ENCODE data around the gene HBS1L.

HBS1L gene

GRCh38 chr6:134925800-134926199, 128.8 kb downstream of the HBS1L start:
- TF ChIP-seq EZH2 (IDR thresholded peaks at IDR 0.05; ENCODE audit: borderline replicate concordance, low read depth, low read length, severe bottlenecking) = no peak
- no peak for TF ChIP-seq CTCF (IDR thresholded peaks at IDR 0.05; ENCODE audit: borderline replicate concordance, extremely low read depth, low read length, poor library complexity, severe bottlenecking)
- H3K36me3 ChIP-seq (ENCODE audit: insufficient read depth, low read length) = no peaks in the 10 kb centered on the region
- H3K9me3 ChIP-seq (ENCODE audit: insufficient read depth, low read length, severe bottlenecking) = no peaks in the 10 kb centered on the region
- no peak overlapping the region for H3K4me2 ChIP-seq (ENCODE audit: insufficient read depth, low read length)
- H2AFZ ChIP-seq (ENCODE audit: low read depth, low read length) = no peak overlapping the region
- no peak overlapping the region for H3K9ac ChIP-seq (ENCODE audit: low read depth, low read length)
- H3K27ac ChIP-seq (ENCODE audit: low read length) = no peak overlapping the region
- H3K4me1 ChIP-seq (ENCODE audit: insufficient read depth, low read length) = no peaks in the 10 kb centered on the region
- no peaks in the 10 kb centered on the region for H3K79me2 ChIP-seq (ENCODE audit: insufficient read depth, low read length)
- H3K4me3 ChIP-seq (ENCODE audit: low read depth in 1 of 2, low read length in 2 of 2) = no peak overlapping the region
- DNase-seq = no peak
- H4K20me1 ChIP-seq (ENCODE audit: insufficient read depth, low read length) = no peaks in the 10 kb centered on the region
- no peaks in the 10 kb centered on the region for H3K27me3 ChIP-seq (ENCODE audit: insufficient read depth, low read length, poor library complexity)
- ATAC-seq (ENCODE audit: insufficient read depth, low read depth) = no peak

GRCh38 chr6:134921721-134922261, 132.8 kb downstream of the HBS1L start:
- no peak overlapping the region for H3K4me3 ChIP-seq (ENCODE audit: low read depth in 1 of 2, low read length in 2 of 2)
- ATAC-seq (ENCODE audit: insufficient read depth, low read depth) (no peak), DNase-seq (no peak)
- H2AFZ ChIP-seq (ENCODE audit: low read depth, low read length) = no peak overlapping the region
- H3K4me2 ChIP-seq (ENCODE audit: insufficient read depth, low read length) = no peak overlapping the region
- H3K79me2 ChIP-seq (ENCODE audit: insufficient read depth, low read length) = no peaks in the 10 kb centered on the region
- H3K36me3 ChIP-seq (ENCODE audit: insufficient read depth, low read length) = no peaks in the 10 kb centered on the region
- H3K27ac ChIP-seq (ENCODE audit: low read length) = no peak overlapping the region
- no peaks in the 10 kb centered on the region for H3K27me3 ChIP-seq (ENCODE audit: insufficient read depth, low read length, poor library complexity)
- no peaks in the 10 kb centered on the region for H3K4me1 ChIP-seq (ENCODE audit: insufficient read depth, low read length)
- no peak overlapping the region for H3K9ac ChIP-seq (ENCODE audit: low read depth, low read length)
- no peaks in the 10 kb centered on the region for H3K9me3 ChIP-seq (ENCODE audit: insufficient read depth, low read length, severe bottlenecking)
- H4K20me1 ChIP-seq (ENCODE audit: insufficient read depth, low read length) = no peaks in the 10 kb centered on the region
- TF ChIP-seq CTCF (IDR thresholded peaks at IDR 0.05; ENCODE audit: borderline replicate concordance, extremely low read depth, low read length, poor library complexity, severe bottlenecking) (no peak), EZH2 (IDR thresholded peaks at IDR 0.05; ENCODE audit: borderline replicate concordance, low read depth, low read length, severe bottlenecking) (no peak)

DNA sequence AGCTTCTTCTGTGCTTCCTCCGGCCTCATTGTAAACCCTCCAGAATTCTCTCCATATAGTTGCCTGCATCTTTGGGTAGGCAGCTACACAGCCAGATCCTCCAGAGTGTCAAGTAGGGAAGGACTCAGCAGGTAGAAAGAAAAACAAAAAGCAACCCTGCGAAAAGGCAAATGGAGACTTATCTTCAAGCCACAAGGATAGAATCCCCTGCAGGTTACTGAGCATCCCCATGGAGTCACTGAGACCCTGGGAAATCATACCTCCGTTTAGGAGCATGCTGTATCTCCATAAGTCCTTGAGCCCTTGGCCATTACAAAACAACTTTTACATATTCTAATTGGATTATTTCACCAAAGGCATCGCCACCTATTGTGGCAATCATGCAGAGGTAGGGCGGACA, 133.3 kb downstream of the HBS1L start:
- H4K20me1 ChIP-seq (ENCODE audit: insufficient read depth, low read length) = no peaks in the 10 kb centered on the region
- H3K27me3 ChIP-seq (ENCODE audit: insufficient read depth, low read length, poor library complexity) = no peaks in the 10 kb centered on the region
- no peaks in the 10 kb centered on the region for H3K4me1 ChIP-seq (ENCODE audit: insufficient read depth, low read length)
- no peak overlapping the region for H3K4me2 ChIP-seq (ENCODE audit: insufficient read depth, low read length)
- no peaks in the 10 kb centered on the region for H3K9me3 ChIP-seq (ENCODE audit: insufficient read depth, low read length, severe bottlenecking)
- H2AFZ ChIP-seq (ENCODE audit: low read depth, low read length) = no peak overlapping the region
- no peak for ATAC-seq (ENCODE audit: insufficient read depth, low read depth)
- no peak for DNase-seq
- no peaks in the 10 kb centered on the region for H3K79me2 ChIP-seq (ENCODE audit: insufficient read depth, low read length)
- H3K9ac ChIP-seq (ENCODE audit: low read depth, low read length) = no peak overlapping the region
- no peaks in the 10 kb centered on the region for H3K36me3 ChIP-seq (ENCODE audit: insufficient read depth, low read length)
- TF ChIP-seq CTCF (IDR thresholded peaks at IDR 0.05; ENCODE audit: borderline replicate concordance, extremely low read depth, low read length, poor library complexity, severe bottlenecking) = no peak
- no peak overlapping the region for H3K27ac ChIP-seq (ENCODE audit: low read length)
- no peak overlapping the region for H3K4me3 ChIP-seq (ENCODE audit: low read depth in 1 of 2, low read length in 2 of 2)

DNA sequence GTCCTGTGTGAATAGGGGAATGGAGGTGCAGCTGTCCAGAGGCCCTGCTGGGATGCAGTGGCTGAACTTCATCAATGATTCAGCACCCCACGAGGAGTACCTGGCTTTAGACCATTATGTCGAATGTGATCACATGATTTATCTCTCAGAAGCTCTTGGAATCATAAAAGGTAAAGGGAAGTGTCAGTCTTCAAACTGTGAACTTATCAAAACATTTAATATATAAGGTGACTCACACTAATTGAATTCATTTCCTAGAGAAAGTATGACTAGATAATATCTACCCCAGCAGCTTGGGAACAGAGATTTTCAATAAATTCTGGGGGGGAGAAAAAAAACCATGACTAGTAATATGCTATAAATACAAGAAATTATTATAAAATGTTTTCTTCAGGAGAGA, 134.2 kb downstream of the HBS1L start:
- no peaks in the 10 kb centered on the region for H3K36me3 ChIP-seq (ENCODE audit: insufficient read depth, low read length)
- TF ChIP-seq CTCF (IDR thresholded peaks at IDR 0.05; ENCODE audit: borderline replicate concordance, extremely low read depth, low read length, poor library complexity, severe bottlenecking) = no peak
- no peak for TF ChIP-seq EZH2 (IDR thresholded peaks at IDR 0.05; ENCODE audit: borderline replicate concordance, low read depth, low read length, severe bottlenecking)
- no peaks in the 10 kb centered on the region for H3K9me3 ChIP-seq (ENCODE audit: insufficient read depth, low read length, severe bottlenecking)
- no peak overlapping the region for H3K4me3 ChIP-seq (ENCODE audit: low read depth in 1 of 2, low read length in 2 of 2)
- no peaks in the 10 kb centered on the region for H3K79me2 ChIP-seq (ENCODE audit: insufficient read depth, low read length)
- H3K4me1 ChIP-seq (ENCODE audit: insufficient read depth, low read length) = no peaks in the 10 kb centered on the region
- H3K27me3 ChIP-seq (ENCODE audit: insufficient read depth, low read length, poor library complexity) = no peaks in the 10 kb centered on the region
- H2AFZ ChIP-seq (ENCODE audit: low read depth, low read length) = no peak overlapping the region
- no peak overlapping the region for H3K4me2 ChIP-seq (ENCODE audit: insufficient read depth, low read length)
- no peak for ATAC-seq (ENCODE audit: insufficient read depth, low read depth)
- H3K27ac ChIP-seq (ENCODE audit: low read length) = no peak overlapping the region
- DNase-seq = no peak
- no peaks in the 10 kb centered on the region for H4K20me1 ChIP-seq (ENCODE audit: insufficient read depth, low read length)
- no peak overlapping the region for H3K9ac ChIP-seq (ENCODE audit: low read depth, low read length)

Measured in DND-41 (cell line).